ENCODE data around the gene WWOX.

- TF ChIP-seq MAZ (IDR thresholded peaks at IDR 0.05; ENCODE audit: borderline replicate concordance, low read depth, low read length), result no peak
- TF ChIP-seq JUNB (IDR thresholded peaks at IDR 0.05), result no peak
These were observed 949.6 kb downstream of the WWOX start for GRCh38 chr16:79049040-79049439.
